RWPE2 (cell line): ENCODE measurements around the gene FAM117B.

Experiments
- ATAC-seq: fragments of 200-7000 bp; cut with Tn5 transposase; 3 replicates; pipeline ENCODE4 v1.9.1; 2021; ENCODE audit warnings: low read depth
- DNase-seq: peaks from one replicate; pipeline ENCODE4 v3.0.0-alpha.2; 2020; ENCODE audit warnings: low spot score
- H3K27ac ChIP-seq: fragments of 450-650 bp; 2 replicates; pipeline ENCODE4 v1.5.1; 2017; ENCODE audit warnings: mild to moderate bottlenecking; ENCODE audit not compliant: poor library complexity, severe bottlenecking
- H3K27me3 ChIP-seq: fragments of 250-450 bp; sonication (Bioruptor Pico); 2 replicates; pipeline ENCODE4 v1.5.1; 2021; ENCODE audit warnings: mild to moderate bottlenecking, moderate library complexity; ENCODE audit not compliant: insufficient read depth, poor library complexity, severe bottlenecking
- H3K36me3 ChIP-seq: fragments of 250-450 bp; sonication (Bioruptor Pico); 2 replicates; pipeline ENCODE4 v1.5.1; 2020; ENCODE audit warnings: low read depth, mild to moderate bottlenecking, moderate library complexity
- H3K4me1 ChIP-seq: fragments of 250-450 bp; sonication (Bioruptor Pico); 2 replicates; pipeline ENCODE4 v1.5.1; 2021; ENCODE audit warnings: mild to moderate bottlenecking, moderate library complexity; ENCODE audit not compliant: insufficient read depth, poor library complexity, severe bottlenecking
- H3K4me3 ChIP-seq: fragments of 250-450 bp; sonication (Bioruptor Pico); 2 replicates; pipeline ENCODE4 v1.5.1; 2021; ENCODE audit warnings: mild to moderate bottlenecking, moderate library complexity; ENCODE audit not compliant: severe bottlenecking
- H3K9me3 ChIP-seq: fragments of 250-450 bp; sonication (Bioruptor Pico); 2 replicates; pipeline ENCODE4 v1.5.1; 2021; ENCODE audit warnings: mild to moderate bottlenecking, moderate library complexity; ENCODE audit not compliant: severe bottlenecking
- CTCF ChIP-seq: fragments of 450-650 bp; IDR thresholded peaks from one replicate; pipeline ENCODE4 v1.5.1; 2017; ENCODE audit warnings: mild to moderate bottlenecking, moderate library complexity; ENCODE audit not compliant: poor library complexity, severe bottlenecking

The FAM117B gene

GRCh38 chr2:202599105-202599504 is 35.7 kb upstream of the FAM117B start:
- Histone ChIP-seq H3K27ac (no peak overlapping the region), H3K9me3 (no peaks in the 10 kb centered on the region), H3K4me3 (no peak overlapping the region), H3K4me1 (no peaks in the 10 kb centered on the region), H3K36me3 (no peaks in the 10 kb centered on the region), H3K27me3 (no peaks in the 10 kb centered on the region)
- no peak for TF ChIP-seq CTCF
- ATAC-seq: no peak
- DNase-seq: no peak

- H3K27ac ChIP-seq: no peak overlapping the region
- H3K27me3 ChIP-seq: no peaks in the 10 kb centered on the region
- no peak overlapping the region for H3K4me3 ChIP-seq
- H3K4me1 ChIP-seq: no peaks in the 10 kb centered on the region
- DNase-seq (no peak), ATAC-seq (no peak)
- no peaks in the 10 kb centered on the region for H3K9me3 ChIP-seq
- TF ChIP-seq CTCF: no peak
- H3K36me3 ChIP-seq: no peaks in the 10 kb centered on the region
Measured at GRCh38 chr2:202599911-202600310, 34.9 kb upstream of the FAM117B start.

GRCh38 chr2:202604699-202605098 is 30.1 kb upstream of the FAM117B start:
- TF ChIP-seq CTCF: no peak
- no peak overlapping the region for H3K4me3 ChIP-seq
- no peaks in the 10 kb centered on the region for H3K9me3 ChIP-seq
- H3K4me1 ChIP-seq: peaks cover 3% of the 10 kb centered on the region
- no peak for ATAC-seq
- no peak overlapping the region for H3K27ac ChIP-seq
- DNase-seq: no peak
- no peaks in the 10 kb centered on the region for H3K36me3 ChIP-seq
- H3K27me3 ChIP-seq: no peaks in the 10 kb centered on the region

- H3K4me3 ChIP-seq: no peak overlapping the region
- no peak for ATAC-seq
- no peak overlapping the region for H3K27ac ChIP-seq
- DNase-seq: no peak
- H3K4me1 ChIP-seq: peaks cover 3% of the 10 kb centered on the region
- H3K9me3 ChIP-seq: no peaks in the 10 kb centered on the region
- TF ChIP-seq CTCF: no peak
- H3K27me3 ChIP-seq: no peaks in the 10 kb centered on the region
- no peaks in the 10 kb centered on the region for H3K36me3 ChIP-seq
Measured at GRCh38 chr2:202605174-202605573, 29.6 kb upstream of the FAM117B start.

- no peaks in the 10 kb centered on the region for H3K27me3 ChIP-seq
- no peak for DNase-seq
Measured at GRCh38 chr2:202608142-202608852, 26.5 kb upstream of the FAM117B start.

More at GRCh38 chr2:202608142-202608852, 26.5 kb upstream of the FAM117B start:
- no peak for ATAC-seq
- Histone ChIP-seq H3K36me3 (no peaks in the 10 kb centered on the region), H3K4me3 (no peak overlapping the region), H3K9me3 (no peaks in the 10 kb centered on the region), H3K27ac (no peak overlapping the region), H3K4me1 (peaks cover 3% of the 10 kb centered on the region)
- no peak for TF ChIP-seq CTCF
